SIG-M5 treated with dmso at 0.1 percent for 504 hours (cell line): ENCODE results near the gene GPR132.

Experiments
- DNase-seq: peaks from one replicate; lab custom pipeline; 2025; ENCODE audit not compliant: unreplicated experiment; lab: John Stamatoyannopoulos, UW

The GPR132 gene

GRCh38 chr14:105063056-105063455, 2.2 kb downstream of the GPR132 start:
- DNase-seq = no peak

DNA sequence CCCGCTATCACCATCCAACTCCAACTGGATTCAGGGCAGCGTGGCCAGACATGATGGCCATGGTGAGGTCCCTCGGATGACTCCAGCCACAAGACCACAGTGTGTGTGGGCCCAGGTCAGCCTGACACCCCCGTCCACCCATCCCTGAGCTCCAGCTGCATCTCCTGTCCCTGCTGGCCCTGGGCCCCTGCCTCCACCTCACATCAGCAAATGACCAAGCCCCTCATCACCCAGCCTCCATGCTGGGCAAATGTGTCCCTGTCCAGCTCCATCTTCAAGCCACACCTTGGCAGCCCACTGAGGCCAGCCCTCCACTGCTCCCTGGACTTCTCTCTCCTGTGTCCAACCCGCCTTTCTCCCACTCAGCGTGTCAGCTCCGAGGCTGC, 3.2 kb downstream of the GPR132 start:
- DNase-seq = no peak

GRCh38 chr14:105061428-105062047, 3.7 kb downstream of the GPR132 start:
- no peak for DNase-seq

- DNase-seq = peak; percentile 60
These were observed 4.3 kb downstream of the GPR132 start for GRCh38 chr14:105060751-105061427.

DNA sequence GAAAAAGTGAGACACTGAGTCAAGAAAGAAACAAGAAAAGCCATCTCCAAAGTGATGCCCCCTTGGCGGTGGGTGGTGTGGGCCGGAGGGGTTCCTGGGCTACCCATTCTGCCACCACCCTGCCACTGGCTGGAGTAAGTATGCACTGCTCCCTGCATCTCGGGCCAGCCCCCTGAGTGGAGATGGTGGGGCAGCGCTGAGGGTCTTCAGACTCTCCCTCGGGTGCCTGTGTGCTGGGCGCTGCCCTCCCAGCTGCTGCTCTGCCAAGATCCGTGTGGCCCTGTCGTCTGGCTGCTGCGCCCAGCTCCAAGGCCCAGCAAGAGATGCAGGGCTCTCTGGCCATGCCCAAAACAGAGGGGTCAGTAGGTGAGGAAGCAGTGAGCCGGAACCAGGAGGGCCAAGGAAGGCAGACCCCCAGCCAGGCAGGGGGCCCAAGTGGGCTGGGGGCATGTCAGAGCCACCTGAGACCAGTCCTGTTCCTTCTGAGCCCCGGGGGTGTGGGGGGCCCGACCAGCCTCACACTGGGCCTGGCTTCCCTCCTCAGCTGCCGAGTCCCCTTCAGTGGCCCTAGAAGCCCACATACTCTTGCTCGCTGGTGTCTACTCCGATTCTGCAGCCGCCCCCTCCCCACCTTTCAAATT, 5.2 kb downstream of the GPR132 start:
- no peak for DNase-seq

GRCh38 chr14:105059035-105059924, 6.0 kb downstream of the GPR132 start:
- DNase-seq = no peak

GRCh38 chr14:105058521-105059034, 6.7 kb downstream of the GPR132 start:
- DNase-seq = no peak

DNA sequence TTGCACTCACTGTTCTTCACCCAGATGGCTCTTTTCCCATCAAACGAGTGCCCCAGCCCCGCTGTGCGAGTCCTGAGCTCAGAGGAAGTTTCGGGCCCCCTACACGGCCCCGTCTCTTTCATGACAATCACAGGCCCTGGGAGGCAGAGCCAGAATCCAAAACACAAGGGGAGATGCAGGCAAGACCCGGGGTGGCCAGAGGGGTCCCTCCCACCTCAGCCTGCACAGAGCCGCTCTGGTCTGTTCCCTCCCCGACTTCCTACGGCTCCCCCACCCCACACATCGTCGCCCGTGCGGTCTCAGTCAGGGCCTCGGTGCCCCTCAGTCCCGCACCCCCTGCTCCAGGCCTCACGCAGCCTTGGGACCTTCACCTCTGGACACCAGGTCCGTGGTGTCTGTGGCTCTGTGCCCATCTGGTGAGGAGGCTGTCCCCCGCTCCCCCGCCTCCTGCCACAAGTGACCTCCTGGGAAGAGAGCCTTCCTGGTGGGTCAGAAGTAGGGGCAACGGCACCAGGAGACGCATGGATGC, 8.9 kb downstream of the GPR132 start:
- DNase-seq = no peak

DNA sequence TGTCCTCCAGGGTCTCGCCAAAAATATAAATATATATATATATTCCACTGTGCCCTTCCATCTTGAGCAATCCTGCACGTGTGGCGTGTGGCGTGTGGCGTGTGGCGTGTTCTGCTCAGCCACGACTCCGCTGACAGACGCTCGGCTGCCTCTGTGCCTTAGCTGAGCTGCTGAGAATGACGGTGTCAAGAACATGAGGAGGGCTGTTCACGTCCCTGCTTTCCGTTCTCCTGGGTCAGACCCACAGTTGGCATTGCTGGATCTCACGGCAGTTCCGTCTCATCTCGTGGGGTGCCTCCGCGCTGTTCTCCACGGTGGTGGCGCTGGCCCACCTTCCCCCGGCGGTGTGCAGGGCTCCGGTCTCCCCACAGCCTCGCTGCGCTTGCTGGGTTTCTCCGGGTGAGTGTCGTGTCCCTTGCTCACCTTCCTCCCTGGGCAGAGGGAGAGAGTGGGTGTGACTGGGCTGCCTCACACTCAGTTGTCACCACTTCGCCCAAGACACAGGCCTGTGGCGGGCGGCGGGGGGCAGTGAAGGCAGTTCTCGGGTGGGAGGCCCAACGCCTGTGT, 9.4 kb downstream of the GPR132 start:
- DNase-seq = no peak

GRCh38 chr14:105055334-105055733, 9.9 kb downstream of the GPR132 start:
- no peak for DNase-seq

DNA sequence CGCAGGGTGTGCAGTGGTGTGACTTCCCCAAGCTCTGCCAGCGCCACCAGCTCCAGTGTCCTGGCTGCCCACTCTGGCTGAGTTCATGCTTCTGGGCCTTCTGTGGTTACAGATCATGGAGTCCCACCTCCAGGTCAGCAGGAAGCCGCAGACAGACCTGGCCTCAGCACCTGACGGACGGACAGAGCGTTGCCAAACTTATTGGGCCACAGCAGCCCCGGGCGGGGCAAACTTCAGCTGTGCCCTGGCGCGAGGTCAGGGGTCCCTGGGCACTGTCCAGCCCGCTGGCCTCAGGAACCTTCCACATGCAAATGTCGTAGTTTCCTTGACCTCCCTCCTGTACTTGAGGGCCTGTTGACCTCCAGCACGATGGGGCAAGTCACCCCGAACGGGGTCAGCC, 11.2 kb downstream of the GPR132 start:
- DNase-seq = no peak

GRCh38 chr14:105053421-105053820, 11.8 kb downstream of the GPR132 start:
- DNase-seq = no peak

DNA sequence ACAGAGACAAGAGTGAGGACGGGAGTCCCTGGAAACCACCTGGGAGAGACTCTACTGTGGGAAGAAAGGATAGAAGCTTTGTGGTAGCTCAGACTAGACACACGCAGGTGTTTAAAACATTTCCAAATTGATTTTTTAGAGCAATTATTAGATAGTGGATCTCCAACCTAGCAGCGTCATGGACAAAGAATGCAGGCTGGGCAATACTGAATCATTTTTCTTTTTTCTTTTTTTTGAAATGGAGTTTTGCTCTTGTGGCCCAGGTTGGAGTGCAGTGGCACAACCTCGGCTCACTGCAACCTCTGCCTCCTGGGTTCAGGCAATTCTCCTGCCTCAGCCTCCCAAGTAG, 13.1 kb downstream of the GPR132 start:
- no peak for DNase-seq

DNA sequence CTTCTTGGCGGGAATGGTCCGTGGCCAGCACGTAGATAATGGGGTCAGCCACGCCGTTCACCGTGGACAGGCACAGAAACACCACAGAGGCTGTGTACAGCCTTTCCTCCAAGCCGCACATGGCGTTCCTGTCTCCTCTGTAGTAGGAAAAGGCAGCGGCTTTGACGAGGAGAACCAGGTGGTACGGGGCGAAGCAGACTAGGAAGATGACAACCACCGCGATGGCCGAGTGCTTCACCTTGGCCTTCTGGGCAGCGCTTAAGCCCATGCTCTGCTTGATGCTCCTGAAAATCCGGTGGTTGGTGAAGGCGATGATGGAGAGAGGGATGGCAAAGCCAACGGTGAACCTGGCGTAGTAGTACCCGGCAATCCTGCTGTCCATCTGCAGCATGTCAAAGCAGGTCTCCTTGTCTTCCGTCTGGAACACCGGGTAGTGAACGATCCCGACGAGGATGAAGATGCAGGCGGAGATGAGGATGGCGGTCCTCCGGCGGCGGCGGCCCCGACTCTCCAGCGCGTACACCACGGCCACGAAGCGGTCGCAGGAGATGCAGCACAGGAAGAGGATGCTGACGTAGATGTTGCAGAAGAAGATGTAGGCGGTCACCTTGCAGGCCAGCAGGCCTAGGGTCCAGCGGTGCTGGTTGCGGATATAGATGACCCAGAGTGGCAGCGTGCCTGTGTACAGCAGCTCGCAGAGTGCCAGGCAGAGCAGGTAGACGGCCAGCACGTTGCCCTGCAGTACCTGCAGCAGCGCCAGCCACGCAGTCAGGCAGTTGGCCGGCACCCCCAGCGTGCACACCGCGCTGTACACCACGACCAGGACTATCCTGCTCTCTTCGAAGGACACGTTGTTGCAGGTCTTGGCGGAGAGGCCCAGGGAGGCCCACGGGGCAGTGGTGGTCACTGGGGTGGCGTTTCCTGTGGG, 13.8 kb downstream of the GPR132 start:
- no peak for DNase-seq

GRCh38 chr14:105050551-105050897, 14.7 kb downstream of the GPR132 start:
- DNase-seq = peak; percentile 38

DNA sequence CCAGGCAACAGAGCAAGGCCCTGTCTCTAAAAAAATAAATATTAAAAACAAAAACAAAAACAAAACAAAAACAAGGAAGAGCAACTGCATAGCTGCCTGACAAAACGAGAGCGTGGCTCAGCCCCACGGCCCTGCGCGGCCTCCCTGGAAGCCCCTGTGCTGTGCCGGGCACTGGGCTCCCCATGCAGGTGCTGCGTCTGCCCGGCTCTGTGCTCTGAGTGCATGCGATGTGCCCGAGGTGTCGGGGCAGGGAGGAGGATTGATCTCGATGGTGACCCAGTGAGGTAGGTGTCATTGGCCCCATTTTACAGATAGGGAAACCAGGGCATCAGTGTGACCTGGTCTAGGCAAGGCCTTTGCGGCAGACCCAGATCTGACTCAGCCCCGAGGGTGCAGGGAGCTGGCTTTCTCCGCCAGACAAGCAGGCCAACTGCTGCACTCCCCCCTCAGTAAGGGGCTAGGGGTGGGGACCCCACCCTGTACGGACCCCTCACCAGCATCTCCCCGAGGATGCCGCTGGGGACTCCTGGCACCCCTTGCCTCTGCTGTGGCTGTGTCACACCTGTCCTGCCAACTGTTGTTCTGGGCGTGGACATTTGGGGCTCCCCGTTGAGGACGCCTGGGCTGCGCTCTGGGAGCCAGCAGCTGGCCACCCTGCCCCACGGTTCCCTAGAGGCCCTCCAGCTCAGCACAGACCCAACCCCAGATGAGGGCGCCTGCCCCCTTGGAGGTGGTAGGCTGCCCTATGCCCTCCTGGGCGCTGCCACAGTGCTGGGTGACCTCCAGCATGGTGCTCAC, 15.3 kb downstream of the GPR132 start:
- no peak for DNase-seq

DNA sequence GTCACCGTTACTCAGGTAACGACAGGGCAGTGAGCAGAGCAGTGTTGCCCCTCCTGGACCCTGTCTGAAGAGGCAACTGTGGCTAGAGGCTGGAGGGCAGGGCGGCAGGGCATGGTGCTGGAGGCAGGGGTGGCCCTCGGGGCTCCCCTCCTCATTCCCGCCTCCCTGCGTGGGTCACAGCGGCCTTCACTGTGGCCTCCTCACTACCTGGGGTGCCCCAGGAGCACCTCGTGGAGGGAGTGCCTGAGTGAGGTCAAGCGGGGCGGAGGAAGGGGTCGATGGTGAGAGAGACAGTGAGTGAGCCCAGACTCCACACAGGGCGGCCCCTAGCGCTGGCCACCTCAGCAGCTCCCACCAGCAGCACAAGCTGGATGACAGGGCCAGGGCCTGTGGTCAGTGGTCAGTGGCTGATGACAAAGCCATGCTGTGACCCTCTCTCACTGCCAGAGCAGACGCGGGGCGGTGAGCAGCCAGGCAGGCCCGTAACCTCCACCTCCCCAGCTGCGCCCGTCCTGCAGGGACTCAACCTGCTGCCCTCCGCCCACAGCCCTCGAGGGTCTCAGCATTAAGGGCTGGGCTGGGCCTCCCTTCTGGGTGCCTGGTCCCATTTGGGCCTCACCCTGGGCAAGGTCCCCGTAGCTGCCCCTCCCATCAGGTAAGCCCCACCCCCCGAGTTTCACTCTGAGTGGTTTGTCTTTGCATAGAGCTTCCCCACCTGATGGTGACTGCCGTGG, 17.8 kb downstream of the GPR132 start:
- no peak for DNase-seq

DNA sequence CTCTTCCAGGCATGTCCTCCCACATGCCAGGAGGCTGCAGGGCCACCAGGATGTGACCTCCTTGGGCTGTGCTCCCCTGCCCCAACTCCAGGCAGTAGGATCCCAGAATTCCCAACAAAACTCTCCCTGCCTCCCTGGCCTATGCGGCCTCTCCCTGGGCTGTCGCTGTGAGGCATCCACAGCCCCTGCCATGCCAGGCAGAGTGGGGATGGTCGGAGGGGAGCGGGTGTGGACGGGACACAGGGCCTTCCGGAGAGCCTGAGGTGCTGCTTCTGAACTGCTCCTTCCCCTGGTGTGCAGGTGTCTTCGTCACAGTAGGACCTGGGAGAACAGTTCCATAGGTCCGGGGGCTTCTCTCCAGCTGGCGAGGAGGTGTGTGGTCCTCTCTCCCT, 18.3 kb downstream of the GPR132 start:
- no peak for DNase-seq
